ENCODE measurements around the gene MYO7A.

The MYO7A gene

GRCh38 chr11:77183431-77183984 is 55.5 kb downstream of the MYO7A start:
- H3K18ac ChIP-seq (ENCODE audit: low read length), result peak overlapping the region; percentile 72
- H4K91ac ChIP-seq (ENCODE audit: low read depth, low read length, poor library complexity), result no peak overlapping the region
- no peak overlapping the region for H3K9ac ChIP-seq (ENCODE audit: low read depth, low read length, poor library complexity)
- no peak overlapping the region for H2AK5ac ChIP-seq (ENCODE audit: low read depth, low read length)
- H3K9me3 ChIP-seq (replicated peaks in 1 of 2; ENCODE audit: control insufficient read depth in 2 of 2, insufficient read depth in 1 of 2, low read depth in 1 of 2, low read length in 2 of 2), result no peaks in the 10 kb centered on the region
- no peak overlapping the region for H4K8ac ChIP-seq (ENCODE audit: low read depth, low read length)
- H3K4ac ChIP-seq (ENCODE audit: low read length), result no peak overlapping the region
- no peak overlapping the region for H2BK12ac ChIP-seq (ENCODE audit: low read length)
- H2BK120ac ChIP-seq (ENCODE audit: low read depth, low read length), result no peak overlapping the region
- H3K23ac ChIP-seq (ENCODE audit: low read depth, low read length, poor library complexity), result no peak overlapping the region
- no peak overlapping the region for H2BK15ac ChIP-seq (ENCODE audit: low read length)
- no peaks in the 10 kb centered on the region for H3K36me3 ChIP-seq (replicated peaks in 1 of 2; ENCODE audit: control insufficient read depth in 2 of 2, insufficient read depth in 2 of 2, low read length in 2 of 2)
- no peaks in the 10 kb centered on the region for H3K4me1 ChIP-seq (ENCODE audit: control insufficient read depth in 2 of 2, insufficient read depth in 1 of 2, low read depth in 1 of 2, low read length in 2 of 2)
- H3K14ac ChIP-seq (ENCODE audit: low read length), result no peak overlapping the region
- WGBS, 2 donors (ENCODE audit: extremely low coverage in 2 of 2, insufficient read length in 2 of 2, insufficient replicate concordance in 1 of 2), result no CpG with 5 or more reads among the region's 4 CpGs
- no peak overlapping the region for H3K4me3 ChIP-seq (ENCODE audit: low read length in 2 of 2)
- no peak overlapping the region for H2AFZ ChIP-seq (ENCODE audit: low read length)
- no peak overlapping the region for H3K4me2 ChIP-seq (ENCODE audit: insufficient read depth, low read length, poor library complexity, severe bottlenecking)
- no peak overlapping the region for H2BK5ac ChIP-seq (ENCODE audit: low read length)
- H3K79me1 ChIP-seq (ENCODE audit: low read depth, low read length), result no peaks in the 10 kb centered on the region
- no peak for DNase-seq (ENCODE audit: low spot score)
- no peaks in the 10 kb centered on the region for H3K27me3 ChIP-seq (ENCODE audit: control insufficient read depth in 3 of 3, insufficient read depth in 3 of 3, low read depth in 1 of 3, low read length in 3 of 3)
- H3K27ac ChIP-seq (replicated peaks; ENCODE audit: low read length), result no peak overlapping the region

GRCh38 chr11:77184136-77184860 is 56.3 kb downstream of the MYO7A start:
- Histone ChIP-seq H3K79me1 (ENCODE audit: low read depth, low read length) (no peaks in the 10 kb centered on the region), H3K4me3 (ENCODE audit: low read length in 2 of 2) (no peak overlapping the region), H3K23ac (ENCODE audit: low read depth, low read length, poor library complexity) (peak overlapping the region; percentile 58), H2BK12ac (ENCODE audit: low read length) (no peak overlapping the region), H4K91ac (ENCODE audit: low read depth, low read length, poor library complexity) (no peak overlapping the region), H2AK5ac (ENCODE audit: low read depth, low read length) (peak overlapping the region; percentile 3), H4K8ac (ENCODE audit: low read depth, low read length) (no peak overlapping the region), H3K4ac (ENCODE audit: low read length) (no peak overlapping the region), H3K9ac (ENCODE audit: low read depth, low read length, poor library complexity) (no peak overlapping the region), H3K27ac (replicated peaks; ENCODE audit: low read length) (no peak overlapping the region), H2BK5ac (ENCODE audit: low read length) (no peak overlapping the region), H2BK120ac (ENCODE audit: low read depth, low read length) (no peak overlapping the region), H3K27me3 (ENCODE audit: control insufficient read depth in 3 of 3, insufficient read depth in 3 of 3, low read depth in 1 of 3, low read length in 3 of 3) (no peaks in the 10 kb centered on the region), H3K4me2 (ENCODE audit: insufficient read depth, low read length, poor library complexity, severe bottlenecking) (no peak overlapping the region), H2BK15ac (ENCODE audit: low read length) (no peak overlapping the region), H3K9me3 (replicated peaks in 1 of 2; ENCODE audit: control insufficient read depth in 2 of 2, insufficient read depth in 1 of 2, low read depth in 1 of 2, low read length in 2 of 2) (no peaks in the 10 kb centered on the region), H3K4me1 (ENCODE audit: control insufficient read depth in 2 of 2, insufficient read depth in 1 of 2, low read depth in 1 of 2, low read length in 2 of 2) (no peaks in the 10 kb centered on the region), H3K18ac (ENCODE audit: low read length) (no peak overlapping the region), H2AFZ (ENCODE audit: low read length) (no peak overlapping the region), H3K14ac (ENCODE audit: low read length) (no peak overlapping the region), H3K36me3 (replicated peaks in 1 of 2; ENCODE audit: control insufficient read depth in 2 of 2, insufficient read depth in 2 of 2, low read length in 2 of 2) (no peaks in the 10 kb centered on the region)
- no CpG with 5 or more reads among the region's 15 CpGs for WGBS, 2 donors (ENCODE audit: extremely low coverage in 2 of 2, insufficient read length in 2 of 2, insufficient replicate concordance in 1 of 2)
- no peak for DNase-seq (ENCODE audit: low spot score)

GRCh38 chr11:77186302-77186701 is 58.3 kb downstream of the MYO7A start:
- no peak overlapping the region for H3K23ac ChIP-seq (ENCODE audit: low read depth, low read length, poor library complexity)
- H3K4me2 ChIP-seq (ENCODE audit: insufficient read depth, low read length, poor library complexity, severe bottlenecking), result no peak overlapping the region
- H2AFZ ChIP-seq (ENCODE audit: low read length), result no peak overlapping the region
- no CpG with 5 or more reads among the region's 1 CpG for WGBS, 2 donors (ENCODE audit: extremely low coverage in 2 of 2, insufficient read length in 2 of 2, insufficient replicate concordance in 1 of 2)
- no peaks in the 10 kb centered on the region for H3K79me1 ChIP-seq (ENCODE audit: low read depth, low read length)
- H2BK12ac ChIP-seq (ENCODE audit: low read length), result no peak overlapping the region
- H3K4ac ChIP-seq (ENCODE audit: low read length), result no peak overlapping the region
- no peak for DNase-seq (ENCODE audit: low spot score)
- no peak overlapping the region for H2BK15ac ChIP-seq (ENCODE audit: low read length)
- H2AK5ac ChIP-seq (ENCODE audit: low read depth, low read length), result no peak overlapping the region
- no peak overlapping the region for H2BK120ac ChIP-seq (ENCODE audit: low read depth, low read length)
- H3K27ac ChIP-seq (replicated peaks; ENCODE audit: low read length), result no peak overlapping the region
- H2BK5ac ChIP-seq (ENCODE audit: low read length), result no peak overlapping the region
- H3K18ac ChIP-seq (ENCODE audit: low read length), result no peak overlapping the region
- no peak overlapping the region for H4K8ac ChIP-seq (ENCODE audit: low read depth, low read length)
- no peaks in the 10 kb centered on the region for H3K36me3 ChIP-seq (replicated peaks in 1 of 2; ENCODE audit: control insufficient read depth in 2 of 2, insufficient read depth in 2 of 2, low read length in 2 of 2)
- no peaks in the 10 kb centered on the region for H3K27me3 ChIP-seq (ENCODE audit: control insufficient read depth in 3 of 3, insufficient read depth in 3 of 3, low read depth in 1 of 3, low read length in 3 of 3)
- H3K14ac ChIP-seq (ENCODE audit: low read length), result no peak overlapping the region
- no peak overlapping the region for H3K9ac ChIP-seq (ENCODE audit: low read depth, low read length, poor library complexity)
- H3K9me3 ChIP-seq (replicated peaks in 1 of 2; ENCODE audit: control insufficient read depth in 2 of 2, insufficient read depth in 1 of 2, low read depth in 1 of 2, low read length in 2 of 2), result no peaks in the 10 kb centered on the region
- H4K91ac ChIP-seq (ENCODE audit: low read depth, low read length, poor library complexity), result no peak overlapping the region
- no peaks in the 10 kb centered on the region for H3K4me1 ChIP-seq (ENCODE audit: control insufficient read depth in 2 of 2, insufficient read depth in 1 of 2, low read depth in 1 of 2, low read length in 2 of 2)
- no peak overlapping the region for H3K4me3 ChIP-seq (ENCODE audit: low read length in 2 of 2)

GRCh38 chr11:77187111-77187750 is 59.2 kb downstream of the MYO7A start:
- Histone ChIP-seq H3K79me1 (ENCODE audit: low read depth, low read length) (no peaks in the 10 kb centered on the region), H3K4me1 (ENCODE audit: control insufficient read depth in 2 of 2, insufficient read depth in 1 of 2, low read depth in 1 of 2, low read length in 2 of 2) (no peaks in the 10 kb centered on the region), H4K91ac (ENCODE audit: low read depth, low read length, poor library complexity) (no peak overlapping the region), H3K18ac (ENCODE audit: low read length) (no peak overlapping the region), H3K27me3 (ENCODE audit: control insufficient read depth in 3 of 3, insufficient read depth in 3 of 3, low read depth in 1 of 3, low read length in 3 of 3) (no peaks in the 10 kb centered on the region), H2BK12ac (ENCODE audit: low read length) (no peak overlapping the region), H3K9me3 (replicated peaks in 1 of 2; ENCODE audit: control insufficient read depth in 2 of 2, insufficient read depth in 1 of 2, low read depth in 1 of 2, low read length in 2 of 2) (no peaks in the 10 kb centered on the region), H3K9ac (ENCODE audit: low read depth, low read length, poor library complexity) (no peak overlapping the region), H2AFZ (ENCODE audit: low read length) (no peak overlapping the region), H3K4me2 (ENCODE audit: insufficient read depth, low read length, poor library complexity, severe bottlenecking) (no peak overlapping the region), H4K8ac (ENCODE audit: low read depth, low read length) (peak overlapping the region; percentile 66), H2AK5ac (ENCODE audit: low read depth, low read length) (no peak overlapping the region), H3K4ac (ENCODE audit: low read length) (no peak overlapping the region), H3K23ac (ENCODE audit: low read depth, low read length, poor library complexity) (no peak overlapping the region), H3K14ac (ENCODE audit: low read length) (no peak overlapping the region), H2BK15ac (ENCODE audit: low read length) (no peak overlapping the region), H3K27ac (replicated peaks; ENCODE audit: low read length) (no peak overlapping the region), H2BK120ac (ENCODE audit: low read depth, low read length) (no peak overlapping the region), H2BK5ac (ENCODE audit: low read length) (no peak overlapping the region), H3K4me3 (ENCODE audit: low read length in 2 of 2) (no peak overlapping the region), H3K36me3 (replicated peaks in 1 of 2; ENCODE audit: control insufficient read depth in 2 of 2, insufficient read depth in 2 of 2, low read length in 2 of 2) (no peaks in the 10 kb centered on the region)
- no CpG with 5 or more reads among the region's 9 CpGs for WGBS, 2 donors (ENCODE audit: extremely low coverage in 2 of 2, insufficient read length in 2 of 2, insufficient replicate concordance in 1 of 2)
- DNase-seq (ENCODE audit: low spot score), result no peak
